Hepatocyte (in vitro differentiated cells): ENCODE data around the gene MME.

ENCODE experiments used
- CTCF ChIP-seq: fragments of 200-600 bp; sonication (generic); IDR thresholded peaks from 2 replicates; pipeline ENCODE4 v1.5.1; 2016; ENCODE audit warnings: antibody characterized with exemption, mild to moderate bottlenecking; ENCODE audit not compliant: poor library complexity
- EZH2 ChIP-seq: fragments of 200-600 bp; sonication (generic); IDR thresholded peaks from 2 replicates; pipeline ENCODE4 v1.6.1; 2016; ENCODE audit warnings: antibody characterized with exemption, mild to moderate bottlenecking, borderline replicate concordance

DNA sequence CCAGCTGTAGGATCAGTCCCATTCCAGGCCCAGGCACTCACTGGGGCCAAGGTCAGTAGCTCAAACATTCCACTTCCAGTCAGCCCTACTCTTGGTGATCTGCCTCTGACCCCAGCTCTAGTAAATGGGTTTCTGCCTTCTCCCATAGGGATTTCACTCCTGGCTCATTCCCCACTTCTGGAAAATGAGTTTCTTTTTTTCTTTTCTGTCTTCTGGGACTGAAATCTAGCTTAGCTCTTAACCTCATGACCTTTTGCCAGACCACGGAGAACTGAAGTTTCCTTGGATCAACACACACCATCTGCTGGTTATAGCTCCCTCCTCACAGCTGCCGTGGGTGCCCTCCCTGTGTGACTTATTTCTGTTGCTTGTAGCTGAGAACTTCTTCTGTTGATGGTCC, 21.3 kb downstream of the MME start:
- TF ChIP-seq CTCF (no peak), EZH2 (no peak)
